MCF 10A (cell line): Measurements from ENCODE around the gene HMGCS2. TPM values are rescaled to one million over a fixed set of nuclear protein-coding genes. Genes with fewer than 3 reads are reported as not detected.

ENCODE experiments used
- BruUV-seq: library from RNA; stranded (reverse); fragments of 400-500 nt; replicated peaks from 2 replicates; lab custom pipeline; 2021; lab: Mats Ljungman, UMichigan
- CTCF ChIA-PET: fragments of 300-600 bp; sonication (Branson Sonifier 250); formaldehyde crosslinking; extraction: SDS; loops from one replicate; lab custom pipeline; 2021; ENCODE audit warnings: antibody characterized with exemption, inconsistent platforms; lab: Yijun Ruan, JAX
- POLR2A ChIA-PET: fragments of 300-600, 350-650 bp; sonication (Branson Sonifier 250); formaldehyde crosslinking; extraction: SDS; loops from one replicate; lab custom pipeline; 2020; ENCODE audit warnings: antibody characterized with exemption, inconsistent platforms; lab: Yijun Ruan, JAX
- DNase-seq: peaks from one replicate; pipeline ENCODE4 v3.0.0-alpha.2; 2018; ENCODE audit not compliant: unreplicated experiment
- H3K27ac Mint-ChIP-seq: one replicate; pipeline ENCODE4 v1.8.0; 2022; ENCODE audit warnings: mild to moderate bottlenecking, low read depth, mixed read lengths; ENCODE audit not compliant: unreplicated experiment
- H3K27me3 Mint-ChIP-seq: one replicate; pipeline ENCODE4 v1.8.0; 2022; ENCODE audit warnings: mixed read lengths; ENCODE audit not compliant: insufficient read depth, unreplicated experiment
- H3K36me3 Mint-ChIP-seq: one replicate; pipeline ENCODE4 v1.8.0; 2022; ENCODE audit warnings: mild to moderate bottlenecking, moderate library complexity, mixed read lengths; ENCODE audit not compliant: insufficient read depth, unreplicated experiment
- H3K4me1 Mint-ChIP-seq: one replicate; pipeline ENCODE4 v1.8.0; 2022; ENCODE audit warnings: mixed read lengths; ENCODE audit not compliant: insufficient read depth, unreplicated experiment
- H3K4me3 Mint-ChIP-seq: one replicate; pipeline ENCODE4 v1.8.0; 2022; ENCODE audit warnings: mild to moderate bottlenecking, moderate library complexity, mixed read lengths; ENCODE audit not compliant: unreplicated experiment
- H3K9me3 Mint-ChIP-seq: one replicate; pipeline ENCODE4 v1.8.0; 2022; ENCODE audit warnings: mixed read lengths; ENCODE audit not compliant: unreplicated experiment
- intact Hi-C: fragments of 100-400 bp; cut with micrococcal nuclease; formaldehyde crosslinking; loops from 2 replicates; pipeline ENCODE4 v1.14.1; 2022
- total RNA-seq: library from RNA; stranded (reverse); gene quantifications from 2 replicates; pipeline ENCODE4 v1.2.3, GENCODE V29; 2022
- TF ChIP-seq, protein P1 (sequence below): fragments of 200-600 bp; IDR thresholded peaks from one replicate; pipeline ENCODE4 v1.8.0; 2022; ENCODE audit warnings: antibody characterized with exemption, mild to moderate bottlenecking; ENCODE audit not compliant: unreplicated experiment

HMGCS2 gene
- total RNA-seq, 1 experiment from 2014 or later = not detected

DNA sequence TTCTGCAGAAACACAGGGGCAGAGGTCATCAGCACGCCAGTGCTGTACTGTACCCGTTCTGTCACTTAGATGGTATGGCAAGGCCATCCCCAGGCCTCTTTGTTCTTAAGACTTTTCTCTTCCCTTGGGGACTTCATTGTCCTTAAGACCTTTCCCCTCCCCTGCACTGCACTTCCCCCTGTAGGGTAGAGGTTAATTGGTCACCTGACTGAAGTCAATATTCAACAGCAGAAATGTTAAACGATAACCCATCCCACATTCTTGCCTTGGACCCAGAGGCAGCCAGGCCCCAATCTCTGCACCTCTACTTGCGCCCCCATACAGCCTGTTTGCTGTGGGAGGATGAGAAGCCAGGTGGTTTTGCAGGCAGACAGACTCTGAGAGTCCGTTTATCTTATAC, 46.8 kb downstream of the HMGCS2 start:
- no peak overlapping the region for H3K27ac Mint-ChIP-seq
- no peaks in the 10 kb centered on the region for H3K9me3 Mint-ChIP-seq
- no peaks in the 10 kb centered on the region for H3K4me1 Mint-ChIP-seq
- peaks cover 31% of the 10 kb centered on the region for H3K36me3 Mint-ChIP-seq
- TF ChIP-seq, protein P1, sequence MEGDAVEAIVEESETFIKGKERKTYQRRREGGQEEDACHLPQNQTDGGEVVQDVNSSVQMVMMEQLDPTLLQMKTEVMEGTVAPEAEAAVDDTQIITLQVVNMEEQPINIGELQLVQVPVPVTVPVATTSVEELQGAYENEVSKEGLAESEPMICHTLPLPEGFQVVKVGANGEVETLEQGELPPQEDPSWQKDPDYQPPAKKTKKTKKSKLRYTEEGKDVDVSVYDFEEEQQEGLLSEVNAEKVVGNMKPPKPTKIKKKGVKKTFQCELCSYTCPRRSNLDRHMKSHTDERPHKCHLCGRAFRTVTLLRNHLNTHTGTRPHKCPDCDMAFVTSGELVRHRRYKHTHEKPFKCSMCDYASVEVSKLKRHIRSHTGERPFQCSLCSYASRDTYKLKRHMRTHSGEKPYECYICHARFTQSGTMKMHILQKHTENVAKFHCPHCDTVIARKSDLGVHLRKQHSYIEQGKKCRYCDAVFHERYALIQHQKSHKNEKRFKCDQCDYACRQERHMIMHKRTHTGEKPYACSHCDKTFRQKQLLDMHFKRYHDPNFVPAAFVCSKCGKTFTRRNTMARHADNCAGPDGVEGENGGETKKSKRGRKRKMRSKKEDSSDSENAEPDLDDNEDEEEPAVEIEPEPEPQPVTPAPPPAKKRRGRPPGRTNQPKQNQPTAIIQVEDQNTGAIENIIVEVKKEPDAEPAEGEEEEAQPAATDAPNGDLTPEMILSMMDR = no peak
- intact Hi-C loops = no loop called here
- no peak for DNase-seq
- ChIA-PET CTCF (interaction anchor here (0.7 kb wide), 1 partner anchor 42 kb away, joined by 3 read pairs; no protein-coding TSS in a partner anchor), POLR2A (no interaction called here)
- no TSS peak for BruUV-seq
- no peaks in the 10 kb centered on the region for H3K27me3 Mint-ChIP-seq
- H3K4me3 Mint-ChIP-seq = no peak overlapping the region

DNA sequence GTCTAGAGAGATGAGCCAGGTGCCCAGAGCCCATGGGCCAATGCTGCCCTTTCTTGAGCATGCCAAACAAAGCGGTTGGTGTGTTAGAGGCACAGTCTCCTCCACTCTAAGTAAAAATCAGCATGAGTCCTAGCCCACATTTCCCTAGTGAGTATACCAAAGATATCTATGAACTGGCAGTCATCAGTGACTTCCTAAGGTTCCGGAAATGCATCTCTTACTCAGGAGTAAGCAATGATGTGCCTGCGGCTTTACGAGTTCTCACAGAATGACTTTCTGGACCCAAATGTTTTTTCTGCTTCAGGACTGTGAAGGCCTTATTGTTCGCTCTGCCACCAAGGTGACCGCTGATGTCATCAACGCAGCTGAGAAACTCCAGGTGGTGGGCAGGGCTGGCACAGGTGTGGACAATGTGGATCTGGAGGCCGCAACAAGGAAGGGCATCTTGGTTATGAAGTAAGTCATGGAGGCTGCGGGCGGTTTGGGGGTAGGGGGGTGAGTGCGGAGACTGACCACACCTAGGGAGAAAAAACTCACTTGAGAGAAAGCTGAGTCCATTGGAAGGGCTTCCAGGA, 47.8 kb downstream of the HMGCS2 start:
- ChIA-PET CTCF (interaction anchor here (0.6 kb wide), 1 partner anchor 114 kb away, joined by 3 read pairs; no protein-coding TSS in a partner anchor), POLR2A (interaction anchor here (0.6 kb wide), 1 partner anchor 19 kb away, joined by 3 read pairs; no protein-coding TSS in a partner anchor)
- Mint-ChIP-seq H3K4me3 (no peak overlapping the region), H3K9me3 (no peaks in the 10 kb centered on the region), H3K4me1 (no peaks in the 10 kb centered on the region), H3K36me3 (peaks cover 31% of the 10 kb centered on the region), H3K27ac (no peak overlapping the region), H3K27me3 (no peaks in the 10 kb centered on the region)
- BruUV-seq = no TSS peak
- DNase-seq = no peak
- TF ChIP-seq, protein P1 = no peak
- intact Hi-C loops = no loop called here

DNA sequence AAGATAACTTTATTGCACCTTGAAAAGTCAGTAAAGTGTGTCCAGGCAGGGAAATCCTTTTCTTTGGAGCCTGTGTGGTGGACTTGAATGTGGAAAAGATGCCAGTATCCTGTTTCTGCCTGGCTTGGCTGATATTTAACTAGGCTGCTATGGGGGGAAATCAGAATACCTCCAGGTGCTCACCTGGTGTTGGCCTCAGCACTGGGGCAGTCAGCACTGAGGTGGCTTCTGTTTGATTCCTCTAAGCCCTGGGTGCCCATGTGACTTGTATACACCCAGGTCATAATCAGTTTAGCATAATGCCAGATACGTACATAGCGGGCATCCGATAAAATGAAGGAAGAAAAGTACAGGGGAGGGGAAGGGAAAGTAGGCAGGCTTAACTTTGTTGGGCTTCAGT, 49.7 kb downstream of the HMGCS2 start:
- intact Hi-C loops = no loop called here
- Mint-ChIP-seq H3K36me3 (peaks cover 27% of the 10 kb centered on the region), H3K9me3 (no peaks in the 10 kb centered on the region), H3K27ac (no peak overlapping the region), H3K4me3 (no peak overlapping the region), H3K4me1 (peaks cover 11% of the 10 kb centered on the region), H3K27me3 (no peaks in the 10 kb centered on the region)
- POLR2A ChIA-PET = no interaction called here
- DNase-seq = no peak
- CTCF ChIA-PET = no interaction called here
- no TSS peak for BruUV-seq
- TF ChIP-seq, protein P1 = no peak

DNA sequence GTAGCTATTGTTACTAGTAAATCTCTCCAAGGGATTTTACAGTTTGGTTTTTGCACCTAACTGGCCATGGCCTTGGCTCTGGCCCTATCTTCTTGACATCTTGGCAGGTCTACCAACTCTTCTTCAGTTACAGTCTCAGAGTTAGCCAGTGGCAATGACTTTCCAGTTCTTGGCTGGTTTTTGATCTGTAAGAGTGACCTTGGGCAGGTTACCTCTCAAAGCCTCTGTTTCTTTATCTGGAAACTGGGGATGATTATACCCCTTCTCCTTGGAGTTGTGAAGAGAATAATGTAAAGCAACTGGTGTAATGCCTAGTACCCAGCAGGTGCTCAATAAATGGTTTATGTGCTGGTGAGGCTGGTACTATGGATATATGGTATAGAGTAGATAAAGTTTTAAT, 50.3 kb downstream of the HMGCS2 start:
- intact Hi-C loops = no loop called here
- no peak overlapping the region for H3K4me3 Mint-ChIP-seq
- no peak for DNase-seq
- peaks cover 27% of the 10 kb centered on the region for H3K36me3 Mint-ChIP-seq
- POLR2A ChIA-PET = no interaction called here
- peaks cover 17% of the 10 kb centered on the region for H3K4me1 Mint-ChIP-seq
- TF ChIP-seq, protein P1 = no peak
- H3K27me3 Mint-ChIP-seq = no peaks in the 10 kb centered on the region
- no TSS peak for BruUV-seq
- no peaks in the 10 kb centered on the region for H3K9me3 Mint-ChIP-seq
- H3K27ac Mint-ChIP-seq = no peak overlapping the region
- CTCF ChIA-PET = no interaction called here
